ENCODE results near the gene HSBP1L1. TPM values are rescaled to one million over a fixed set of nuclear protein-coding genes. Genes with fewer than 3 reads are reported as not detected.

HSBP1L1 gene
- total and polyA plus RNA-seq, 8 donors, result 4.1 to 62.3 (median 34.0) TPM

- no peaks in the 10 kb centered on the region for H3K27me3 ChIP-seq
- peaks cover 10 to 85% (median 77%) of the 10 kb centered on the region in 4 donors for H3K36me3 ChIP-seq
- H3K27ac ChIP-seq, result no peak overlapping the region
- no peak overlapping the region for H3K4me3 ChIP-seq
- no peak for DNase-seq
- H3K4me1 ChIP-seq, result peaks cover 0 to under 1% (median 0%) of the 10 kb centered on the region in 4 donors
- 80 to 94% (median 85%) methylated on average over 3 of the region's 3 CpGs for WGBS, 5 donors
- intact Hi-C loops (cut with DNase I; ENCODE audit: low total_unique reads), result no loop called here
- no peaks in the 10 kb centered on the region for H3K9me3 ChIP-seq
- TF ChIP-seq EP300 (IDR thresholded peaks at IDR 0.05) (no peak), CTCF (IDR thresholded peaks at IDR 0.05) (no peak), POLR2A (IDR thresholded peaks at IDR 0.05) (no peak), POLR2AphosphoS5 (IDR thresholded peaks at IDR 0.05) (no peak)
These were observed 8.3 kb downstream of the HSBP1L1 start for GRCh38 chr18:79972720-79973119.

- no peaks in the 10 kb centered on the region for H3K9me3 ChIP-seq
- H3K4me3 ChIP-seq, result no peak overlapping the region
- no peak for DNase-seq
- H3K27me3 ChIP-seq, result no peaks in the 10 kb centered on the region
- WGBS, 5 donors, result 86 to 90% (median 89%) methylated on average over 16 of the region's 16 CpGs
- TF ChIP-seq EP300 (IDR thresholded peaks at IDR 0.05) (no peak), POLR2AphosphoS5 (IDR thresholded peaks at IDR 0.05) (no peak), CTCF (IDR thresholded peaks at IDR 0.05) (no peak), POLR2A (IDR thresholded peaks at IDR 0.05) (no peak)
- H3K4me1 ChIP-seq, result peaks cover 0 to 4% (median 0%) of the 10 kb centered on the region in 4 donors
- no peak overlapping the region for H3K27ac ChIP-seq
- intact Hi-C loops (cut with DNase I; ENCODE audit: low total_unique reads), result no loop called here
- H3K36me3 ChIP-seq, result peaks cover 10 to 77% (median 71%) of the 10 kb centered on the region in 4 donors
These were observed 9.1 kb downstream of the HSBP1L1 start for GRCh38 chr18:79973517-79973916.

- intact Hi-C loops (cut with DNase I; ENCODE audit: low total_unique reads), result no loop called here
- Histone ChIP-seq H3K9me3 (no peaks in the 10 kb centered on the region), H3K4me3 (no peak overlapping the region), H3K36me3 (peaks cover 10 to 74% (median 73%) of the 10 kb centered on the region in 4 donors), H3K27me3 (no peaks in the 10 kb centered on the region), H3K27ac (no peak overlapping the region), H3K4me1 (peaks cover 0 to 4% (median 0%) of the 10 kb centered on the region in 4 donors)
- no peak for TF ChIP-seq POLR2A (IDR thresholded peaks at IDR 0.05)
- TF ChIP-seq EP300 (IDR thresholded peaks at IDR 0.05), result no peak
- TF ChIP-seq CTCF (IDR thresholded peaks at IDR 0.05), result no peak
- TF ChIP-seq POLR2AphosphoS5 (IDR thresholded peaks at IDR 0.05), result no peak
- DNase-seq, result no peak
- WGBS, 5 donors, result 89 to 97% (median 94%) methylated on average over 4 of the region's 4 CpGs
These were observed 9.7 kb downstream of the HSBP1L1 start for GRCh38 chr18:79974025-79974654.

- no peaks in the 10 kb centered on the region for H3K9me3 ChIP-seq
- WGBS, 5 donors, result 82 to 88% (median 85%) methylated on average over 4 of the region's 4 CpGs
- no peak for DNase-seq
- H3K36me3 ChIP-seq, result peaks cover 10 to 78% (median 70%) of the 10 kb centered on the region in 4 donors
- H3K4me1 ChIP-seq, result peaks cover 0 to 4% (median 0%) of the 10 kb centered on the region in 4 donors
- H3K27ac ChIP-seq, result no peak overlapping the region
- H3K4me3 ChIP-seq, result no peak overlapping the region
- TF ChIP-seq POLR2AphosphoS5 (IDR thresholded peaks at IDR 0.05) (no peak), POLR2A (IDR thresholded peaks at IDR 0.05) (no peak)
- no peaks in the 10 kb centered on the region for H3K27me3 ChIP-seq
- intact Hi-C loops (cut with DNase I; ENCODE audit: low total_unique reads), result no loop called here
These were observed 10.6 kb downstream of the HSBP1L1 start for GRCh38 chr18:79975043-79975442.

All from stomach (tissue), 9 donors.